ENCODE results near the gene TLE7.

Gene TLE7

GRCh38 chr16:71407731-71408130 is 34.1 kb downstream of the TLE7 start:
- DNase-seq (ENCODE audit: low read depth, low spot score), result no peak
- in situ Hi-C loops (cut with HindIII; ENCODE audit: low sequenced_read_pairs), result no loop called here
- TF ChIP-seq CTCF (IDR thresholded peaks at IDR 0.05; ENCODE audit: low read depth, low read length), result no peak

GRCh38 chr16:71406724-71407123 is 35.1 kb downstream of the TLE7 start:
- no peak for TF ChIP-seq CTCF (IDR thresholded peaks at IDR 0.05; ENCODE audit: low read depth, low read length)
- H3K4me3 ChIP-seq (ENCODE audit: low read depth, low read length), result no peak overlapping the region
- in situ Hi-C loops (cut with HindIII; ENCODE audit: low sequenced_read_pairs), result no loop called here
- no peak for DNase-seq (ENCODE audit: low read depth, low spot score)

More at GRCh38 chr16:71407731-71408130, 34.1 kb downstream of the TLE7 start:
- no peak overlapping the region for H3K4me3 ChIP-seq (ENCODE audit: low read depth, low read length)

- in situ Hi-C loops (cut with HindIII; ENCODE audit: low sequenced_read_pairs), result no loop called here
- no peak for DNase-seq (ENCODE audit: low read depth, low spot score)
- TF ChIP-seq CTCF (IDR thresholded peaks at IDR 0.05; ENCODE audit: low read depth, low read length), result no peak
- H3K4me3 ChIP-seq (ENCODE audit: low read depth, low read length), result no peak overlapping the region
Measured at GRCh38 chr16:71406316-71406715, 35.5 kb downstream of the TLE7 start.

GRCh38 chr16:71404364-71404763 is 37.5 kb downstream of the TLE7 start:
- no peak for TF ChIP-seq CTCF (IDR thresholded peaks at IDR 0.05; ENCODE audit: low read depth, low read length)
- DNase-seq (ENCODE audit: low read depth, low spot score), result no peak
- H3K4me3 ChIP-seq (ENCODE audit: low read depth, low read length), result no peak overlapping the region
- in situ Hi-C loops (cut with HindIII; ENCODE audit: low sequenced_read_pairs), result no loop called here

GRCh38 chr16:71402674-71403073 is 39.2 kb downstream of the TLE7 start:
- TF ChIP-seq CTCF (IDR thresholded peaks at IDR 0.05; ENCODE audit: low read depth, low read length), result no peak
- in situ Hi-C loops (cut with HindIII; ENCODE audit: low sequenced_read_pairs), result no loop called here
- DNase-seq (ENCODE audit: low read depth, low spot score), result no peak
- H3K4me3 ChIP-seq (ENCODE audit: low read depth, low read length), result no peak overlapping the region

- no peak for TF ChIP-seq CTCF (IDR thresholded peaks at IDR 0.05; ENCODE audit: low read depth, low read length)
- in situ Hi-C loops (cut with HindIII; ENCODE audit: low sequenced_read_pairs), result no loop called here
- no peak for DNase-seq (ENCODE audit: low read depth, low spot score)
- no peak overlapping the region for H3K4me3 ChIP-seq (ENCODE audit: low read depth, low read length)
Measured at GRCh38 chr16:71402007-71402406, 39.8 kb downstream of the TLE7 start.
